GM19467 (cell line): ENCODE results near the gene OR9A2.
"Not testable (repeated sequence)": the region's sequence is repeated elsewhere in the genome, so short reads cannot be mapped to it uniquely, and the experiment has no call there.

ENCODE experiments used
- ATAC-seq: cut with Tn5 transposase; IDR thresholded peaks from one replicate; pipeline ENCODE4 v1.9.1; 2021; ENCODE audit warnings: mild to moderate bottlenecking, moderate library complexity; ENCODE audit not compliant: unreplicated experiment

The OR9A2 gene

GRCh38 chr7:142978402-142978801 lies 48.5 kb downstream of the OR9A2 start:
- not testable (repeated sequence) for ATAC-seq
